ENCODE measurements around the gene HOGA1.

- TF ChIP-seq CTCF (IDR thresholded peaks at IDR 0.05; ENCODE audit: low read length), result no peak
- no peak for TF ChIP-seq EZH2 (IDR thresholded peaks at IDR 0.05; ENCODE audit: borderline replicate concordance, low read length)
Observed at GRCh38 chr10:97651773-97652172, 67.6 kb downstream of the HOGA1 start.
